H54 (cell line): Measurements from ENCODE around the gene TMA16.

Experiments
- DNase-seq: peaks from one replicate; pipeline ENCODE4 v3.0.0; 2011; ENCODE audit warnings: low spot score, mixed read lengths; ENCODE audit not compliant: insufficient read length
- FAIRE-seq: peaks from 3 replicates; lab custom pipeline; 2011; peaks lifted over from hg19 to GRCh38; lab: Jason Lieb, UNC
- POLR2A ChIP-seq: IDR thresholded peaks from 2 replicates; pipeline ENCODE4 v1.6.1; 2011; ENCODE audit warnings: low read depth, mild to moderate bottlenecking, low read length

Gene TMA16

GRCh38 chr4:163562496-163562895 is 68.0 kb downstream of the TMA16 start:
- FAIRE-seq: no peak
- DNase-seq: no peak

DNA sequence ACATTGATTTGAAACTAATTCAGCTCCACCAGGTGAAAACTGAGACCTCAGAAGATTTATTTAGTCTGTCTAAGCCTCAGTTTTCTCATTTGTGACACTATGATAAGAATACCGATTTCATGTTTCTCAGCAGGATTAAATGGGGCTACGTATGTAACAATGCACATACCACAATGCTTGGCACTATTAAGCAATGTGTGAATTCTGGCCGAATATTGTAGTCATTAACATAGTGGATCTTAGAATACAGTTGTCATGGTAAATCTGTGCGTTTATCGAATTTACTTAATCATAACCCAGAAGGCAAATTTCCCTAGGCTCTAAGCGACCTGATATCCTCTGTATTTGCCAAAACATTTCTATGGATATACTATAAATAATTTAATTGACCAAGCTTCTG is 69.1 kb downstream of the TMA16 start:
- no peak for TF ChIP-seq POLR2A
- DNase-seq (no peak), FAIRE-seq (no peak)

More at GRCh38 chr4:163562496-163562895, 68.0 kb downstream of the TMA16 start:
- TF ChIP-seq POLR2A: no peak

GRCh38 chr4:163564221-163564720 is 69.8 kb downstream of the TMA16 start:
- no peak for TF ChIP-seq POLR2A
- DNase-seq (no peak), FAIRE-seq (no peak)

DNA sequence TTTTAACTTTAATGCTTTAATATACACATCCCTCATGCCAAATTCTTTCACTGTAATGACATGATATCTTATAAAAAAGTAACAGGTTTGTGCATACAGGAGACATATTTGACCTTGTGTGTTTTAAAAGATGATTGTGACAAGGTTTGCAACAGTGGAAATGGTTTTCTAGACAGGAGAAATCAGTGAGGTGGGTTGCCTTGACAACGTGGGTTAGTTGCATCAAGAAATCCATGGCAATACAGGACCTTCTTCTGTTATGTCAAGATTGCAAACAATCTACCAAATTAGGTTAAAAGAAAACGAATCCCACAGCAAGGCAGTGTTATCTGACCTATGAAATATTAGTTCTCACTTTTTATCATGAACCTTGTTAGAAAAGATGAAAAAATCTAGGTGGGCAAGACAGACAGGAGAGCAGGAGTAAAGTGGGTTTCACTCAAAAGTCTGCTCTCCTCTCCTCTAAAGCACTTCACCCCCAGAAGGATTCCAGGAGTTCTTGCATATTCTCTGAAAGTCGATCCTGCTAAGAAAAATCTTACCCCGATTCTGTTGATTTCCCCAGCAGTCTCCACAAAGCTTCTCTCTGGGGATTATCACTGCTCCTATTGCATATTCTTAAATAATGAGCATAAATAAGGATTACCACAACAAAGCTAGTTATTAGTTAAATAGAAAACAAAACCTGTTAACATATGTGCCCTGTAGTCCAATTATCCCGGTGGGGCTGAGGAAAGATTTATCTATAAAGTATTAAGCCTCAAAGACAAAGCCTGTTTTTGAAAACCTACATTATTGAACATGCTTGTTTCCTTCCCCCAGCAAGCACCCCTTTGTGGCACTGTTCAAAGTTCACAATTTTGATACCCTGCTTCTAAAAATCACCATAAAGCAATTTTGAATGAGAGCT is 71.0 kb downstream of the TMA16 start:
- no peak for TF ChIP-seq POLR2A
- DNase-seq (no peak), FAIRE-seq (no peak)

DNA sequence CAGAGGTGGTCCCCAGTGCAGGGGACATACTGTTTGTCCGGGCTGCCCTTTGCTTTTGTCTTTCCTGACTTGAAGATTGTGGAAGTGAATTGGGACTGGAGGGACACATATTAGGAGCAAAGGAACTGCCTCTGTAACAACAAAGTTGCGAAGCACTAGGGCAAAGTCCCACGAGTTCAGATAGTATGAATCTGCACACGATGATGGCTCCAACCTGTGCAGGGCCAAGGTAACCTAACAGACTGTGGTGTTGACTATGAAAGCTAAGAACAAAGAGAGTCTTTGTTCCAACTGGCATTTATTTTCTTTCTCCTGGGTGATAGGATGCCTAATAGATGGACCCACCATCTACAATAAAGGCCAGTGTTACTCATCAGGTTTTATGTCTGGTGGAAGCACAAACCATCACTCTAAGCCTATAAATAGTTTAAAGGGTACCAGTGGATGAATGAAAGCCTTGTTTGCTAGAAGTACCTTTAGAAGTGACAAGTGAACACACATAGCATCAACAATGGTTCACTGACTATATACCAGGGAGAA is 71.8 kb downstream of the TMA16 start:
- no peak for TF ChIP-seq POLR2A
- DNase-seq: no peak

DNA sequence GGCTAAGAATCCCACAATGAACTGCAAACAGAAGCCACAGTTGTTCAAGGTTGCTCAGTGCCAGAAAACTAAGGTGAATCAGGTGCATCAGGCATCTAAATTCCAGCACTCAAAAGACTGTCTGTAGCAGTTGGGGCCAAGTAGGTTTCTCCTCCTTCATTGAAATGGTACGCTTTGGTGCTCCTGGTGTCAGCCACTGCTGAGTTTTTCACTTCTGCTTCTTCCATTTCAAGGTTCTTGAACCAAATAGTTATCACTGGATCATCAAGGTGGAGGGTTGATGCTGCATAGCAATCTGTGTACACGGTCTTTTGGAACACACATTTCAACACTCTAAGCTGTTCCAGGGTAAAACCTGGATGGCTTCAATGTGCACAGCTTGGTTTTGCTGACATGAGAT is 74.4 kb downstream of the TMA16 start:
- no peak for TF ChIP-seq POLR2A
- FAIRE-seq (no peak), DNase-seq (no peak)

More for the DNA sequence above, 71.8 kb downstream of the TMA16 start:
- no peak for FAIRE-seq
